NCI-H446 treated with DMSO at 0.1 percent for 48 hours (cell line): ENCODE results near the gene SETD3.

Source experiments
- DNase-seq: peaks from one replicate; lab custom pipeline; 2025; lab: John Stamatoyannopoulos, UW

SETD3 gene

DNA sequence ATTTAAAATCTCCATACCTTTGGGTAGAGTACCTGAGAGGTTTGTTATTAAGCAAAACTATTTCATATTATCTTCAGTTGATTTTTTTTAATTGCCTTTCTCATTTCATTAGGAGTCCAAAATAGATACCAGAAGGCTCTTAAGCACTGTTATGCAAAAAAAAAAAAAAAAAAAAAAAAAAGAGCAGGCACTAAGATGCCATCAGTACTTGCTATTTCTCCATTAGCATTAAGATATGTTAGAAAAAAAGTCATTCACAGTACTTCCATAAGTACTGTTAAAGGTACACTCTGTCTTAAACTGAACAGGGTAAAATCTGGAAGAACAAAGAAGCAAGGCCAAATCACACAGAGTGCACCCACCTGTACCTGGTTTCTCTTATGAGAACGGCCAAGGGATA, 57.2 kb downstream of the SETD3 start:
- DNase-seq, result no peak

DNA sequence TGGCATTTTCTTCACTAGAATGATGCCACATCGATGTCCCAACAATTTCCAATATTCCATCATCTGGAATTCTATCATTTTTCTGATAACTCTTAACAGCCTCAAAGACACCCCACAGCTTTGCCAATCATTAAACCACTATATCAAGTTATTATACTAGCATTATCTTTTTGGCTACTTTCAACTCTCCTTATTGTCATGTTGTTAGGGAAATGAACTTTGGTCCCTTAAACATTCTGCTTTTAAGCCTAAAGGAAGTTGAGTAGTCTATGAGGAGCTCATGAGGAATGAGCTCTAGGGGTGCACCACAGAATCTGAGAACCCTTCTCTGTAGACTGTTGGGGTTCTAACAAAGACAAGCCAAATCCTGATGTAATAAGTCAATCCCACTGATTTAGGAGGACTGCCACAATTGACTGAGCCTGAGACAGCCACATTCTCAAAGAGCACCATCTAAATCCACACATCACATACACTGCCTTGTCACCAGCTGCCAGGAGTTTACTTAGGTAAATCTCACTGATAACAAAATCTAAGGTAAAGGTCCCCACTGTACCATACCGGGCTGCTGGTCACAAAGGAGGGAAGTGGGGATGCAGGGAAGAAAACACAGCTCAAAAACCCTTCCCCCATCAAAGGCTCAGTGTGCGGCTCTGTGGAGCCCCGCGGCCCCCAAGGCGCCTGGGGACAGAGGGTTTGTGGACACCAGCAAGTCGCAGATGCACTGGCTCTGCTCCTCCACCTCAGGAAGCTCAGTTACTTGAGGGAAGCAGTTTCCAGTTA, 58.2 kb downstream of the SETD3 start:
- no peak for DNase-seq

GRCh38 chr14:99420711-99421110, 59.9 kb downstream of the SETD3 start:
- DNase-seq, result no peak

- DNase-seq, result no peak
These were observed 60.8 kb downstream of the SETD3 start for GRCh38 chr14:99419905-99420304.

DNA sequence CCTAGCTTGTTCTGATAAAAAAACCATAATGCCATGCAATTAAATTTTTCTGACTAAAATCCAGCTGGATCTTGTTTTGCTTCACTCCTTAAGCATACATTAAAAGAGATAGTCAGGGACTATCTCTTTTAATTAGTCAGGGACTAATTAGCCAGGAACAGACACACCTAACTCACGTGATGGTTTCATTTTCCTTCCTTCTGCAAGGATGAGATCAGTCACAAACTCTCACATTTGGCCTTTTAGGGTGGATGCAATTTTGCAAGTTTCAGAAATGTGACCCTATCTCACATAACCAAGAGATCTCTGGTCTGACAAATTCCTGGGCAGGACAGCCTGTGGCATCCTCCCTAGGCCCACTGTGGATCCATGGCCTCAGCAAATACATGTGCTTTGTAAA, 62.4 kb downstream of the SETD3 start:
- no peak for DNase-seq

- no peak for DNase-seq
These were observed 63.8 kb downstream of the SETD3 start for GRCh38 chr14:99416909-99417308.

- DNase-seq, result peak; percentile 63
These were observed 65.0 kb downstream of the SETD3 start for GRCh38 chr14:99415496-99416281.

- DNase-seq, result no peak
These were observed 66.7 kb downstream of the SETD3 start for GRCh38 chr14:99413911-99414310.

- no peak for DNase-seq
These were observed 67.5 kb downstream of the SETD3 start for GRCh38 chr14:99413172-99413571.

DNA sequence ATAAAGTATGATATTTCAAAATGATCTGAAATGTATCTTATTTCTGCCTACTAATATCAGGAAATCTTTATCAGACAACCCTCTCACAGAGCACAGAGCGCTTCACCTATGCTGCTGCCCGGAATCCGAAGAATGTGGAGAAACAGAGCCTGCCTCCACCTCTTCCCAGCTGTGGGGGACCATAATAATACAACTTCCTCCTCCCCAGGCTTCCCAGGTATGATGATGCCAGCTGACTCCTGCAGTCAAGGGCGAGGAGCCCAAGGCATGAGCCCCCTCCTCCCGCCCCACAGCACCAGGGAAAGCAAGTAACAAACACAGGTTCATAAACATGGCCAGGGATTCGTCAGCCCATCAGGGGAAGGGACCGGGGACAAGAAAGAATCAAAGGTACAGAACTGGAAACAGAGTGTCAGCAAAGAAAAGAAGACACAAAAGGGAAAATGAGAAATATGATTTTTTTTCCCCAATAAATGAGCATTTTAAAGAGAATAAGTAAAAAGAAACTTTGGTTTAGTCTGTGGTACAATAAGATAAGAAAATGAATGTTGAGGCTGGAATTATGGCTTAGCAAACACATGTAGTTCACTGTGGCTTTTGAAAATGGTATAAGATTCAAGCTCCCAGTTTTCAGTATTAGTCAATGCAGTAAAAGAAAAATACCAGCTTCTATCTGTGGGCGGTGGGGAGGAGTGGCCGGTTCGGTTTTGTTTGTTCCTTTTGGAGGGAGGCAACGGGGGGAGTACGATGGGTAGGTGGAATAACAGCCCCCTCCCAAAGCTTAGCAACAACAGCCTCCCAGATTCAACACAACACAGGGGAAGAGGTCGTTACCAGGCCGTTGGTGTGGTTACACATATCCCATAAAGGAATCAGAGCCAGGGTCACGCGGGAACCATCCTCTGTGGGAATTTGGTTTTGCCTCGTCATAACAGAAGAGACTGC, 68.3 kb downstream of the SETD3 start:
- DNase-seq, result no peak

- no peak for DNase-seq
These were observed 70.6 kb downstream of the SETD3 start for GRCh38 chr14:99410019-99410418.

DNA sequence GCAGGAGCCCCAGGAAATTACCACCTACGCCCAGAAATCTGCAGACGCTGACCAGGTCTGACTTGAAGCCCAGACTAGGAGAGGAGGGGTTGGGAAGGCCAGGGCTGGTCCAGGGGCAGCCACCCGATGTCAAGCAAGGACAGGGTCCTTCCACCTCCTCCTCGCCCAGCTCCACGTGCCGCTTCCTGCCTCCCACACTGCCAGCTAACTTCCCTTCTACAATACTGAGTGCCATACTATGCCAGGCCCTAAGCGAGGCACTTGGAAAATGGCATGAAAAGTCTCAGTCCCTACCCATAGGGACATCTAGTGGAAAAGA, 71.7 kb downstream of the SETD3 start:
- no peak for DNase-seq

- DNase-seq, result no peak
These were observed 72.2 kb downstream of the SETD3 start for GRCh38 chr14:99408286-99408970.

DNA sequence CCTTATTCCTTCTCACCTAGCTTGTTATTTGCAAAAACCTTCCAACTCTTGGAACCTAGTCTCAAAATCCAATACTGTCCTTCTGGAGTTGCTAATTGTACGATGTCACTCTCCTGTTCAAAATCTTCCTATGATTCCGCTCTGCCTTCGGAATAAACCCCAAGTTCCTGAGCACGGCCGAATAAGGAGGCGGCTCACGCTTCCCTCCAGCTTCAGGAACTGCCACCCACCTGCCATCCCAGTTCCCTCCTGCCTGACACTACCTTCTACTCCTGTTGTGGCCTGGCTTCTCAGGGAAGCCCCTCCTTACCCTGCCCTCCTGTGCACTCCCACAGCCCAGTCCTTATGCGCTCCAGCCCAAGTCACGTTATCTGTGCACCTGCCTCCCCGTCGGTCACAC, 73.2 kb downstream of the SETD3 start:
- DNase-seq, result no peak

- DNase-seq, result no peak
These were observed 77.7 kb downstream of the SETD3 start for GRCh38 chr14:99402950-99403349.

DNA sequence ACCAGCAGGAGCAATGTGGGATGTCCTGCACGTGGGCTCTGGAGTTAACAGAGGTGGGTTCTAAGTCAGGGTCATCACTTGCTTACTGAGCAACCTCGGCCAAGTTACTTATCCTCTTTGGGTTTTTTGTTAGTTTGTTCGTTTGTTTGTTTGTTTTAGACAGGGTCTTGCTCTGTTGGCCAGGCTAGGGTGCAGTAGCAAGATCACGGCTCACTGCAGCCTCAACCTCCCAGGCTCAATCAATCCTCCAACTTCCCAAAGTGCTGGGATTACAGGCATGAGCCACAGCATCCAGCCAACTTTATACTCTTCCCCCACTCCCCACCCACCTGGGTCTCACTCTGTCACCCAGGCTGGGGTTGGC, 78.4 kb downstream of the SETD3 start:
- DNase-seq, result no peak

- DNase-seq, result no peak
These were observed 78.9 kb downstream of the SETD3 start for GRCh38 chr14:99401621-99402284.

- DNase-seq, result no peak
These were observed 79.4 kb downstream of the SETD3 start for GRCh38 chr14:99401211-99401610.

GRCh38 chr14:99397698-99398097, 83.0 kb downstream of the SETD3 start:
- DNase-seq, result no peak

DNA sequence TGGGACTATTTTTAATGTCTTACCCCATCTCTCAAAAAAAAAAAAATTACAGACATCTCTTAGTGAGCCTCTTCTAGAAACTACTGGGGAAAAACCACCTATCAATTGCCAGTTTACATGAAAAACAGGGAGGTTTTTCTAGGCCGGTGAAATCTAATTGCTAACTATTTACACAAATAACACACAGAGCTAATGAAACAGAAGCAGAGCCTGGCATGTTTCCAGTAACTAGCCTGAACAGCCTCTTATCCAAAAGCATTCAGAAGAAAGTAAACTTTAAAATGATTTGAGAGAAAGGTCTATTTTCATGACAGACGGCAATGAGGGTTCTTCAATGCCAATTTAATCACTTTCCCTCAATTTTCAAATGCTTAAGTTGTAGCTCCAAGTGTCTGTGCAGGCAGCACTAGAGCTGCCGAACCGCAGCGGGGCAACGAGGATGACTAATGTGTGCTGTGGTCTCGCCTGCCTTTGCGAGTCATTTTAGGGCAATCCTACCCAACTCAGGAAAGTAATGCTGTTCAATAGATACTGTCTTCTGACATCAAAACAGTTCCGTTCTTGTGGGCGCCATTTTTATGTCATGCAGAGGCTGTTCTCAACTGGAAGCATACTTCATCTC, 84.6 kb downstream of the SETD3 start:
- peak; percentile 80 for DNase-seq

- no peak for DNase-seq
These were observed 86.0 kb downstream of the SETD3 start for GRCh38 chr14:99394602-99395156.
